ENCODE data around the gene BCORL1.
A peak's percentile ranks its signal among the peaks of the same experiment; 100 is the strongest.

Gene BCORL1

GRCh38 chrX:130066975-130067615, 84.7 kb downstream of the BCORL1 start:
- DNase-seq (ENCODE audit: low spot score): no peak

DNA sequence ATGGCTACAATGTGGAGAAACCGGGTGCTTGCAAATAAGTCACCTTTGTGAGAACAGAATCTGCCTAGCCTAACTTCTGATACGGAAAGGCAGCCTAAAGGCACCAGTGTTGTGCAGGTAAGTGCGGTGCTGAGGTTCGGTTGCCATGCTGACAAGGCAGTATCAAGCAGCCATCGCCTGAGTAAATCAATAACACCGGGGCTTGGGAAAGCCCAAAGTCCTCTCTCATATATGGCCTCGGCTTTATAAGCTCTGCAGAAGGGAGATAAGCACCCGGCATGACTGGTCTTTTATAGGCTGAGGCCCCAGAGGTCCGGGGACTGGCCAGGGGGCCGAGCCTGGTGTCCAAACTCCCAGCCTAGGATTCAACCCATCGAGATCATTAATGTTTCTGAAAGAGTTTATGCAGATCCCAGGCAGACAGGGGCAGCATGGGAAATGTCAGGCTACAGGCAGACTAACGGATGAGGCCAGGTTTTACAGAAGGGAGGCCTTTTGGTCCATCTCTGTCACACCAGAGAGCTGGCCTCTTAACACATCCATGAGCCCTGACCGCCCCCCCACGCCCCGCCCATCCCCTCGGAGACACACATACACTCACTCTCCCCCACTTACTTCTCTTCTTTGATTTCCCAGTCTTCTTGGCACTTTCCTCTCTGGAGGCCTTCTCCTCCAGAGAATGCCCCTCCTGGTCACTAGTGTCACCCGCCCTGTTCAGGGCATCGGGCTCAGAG, 89.3 kb downstream of the BCORL1 start:
- no peak for DNase-seq (ENCODE audit: low spot score)

DNA sequence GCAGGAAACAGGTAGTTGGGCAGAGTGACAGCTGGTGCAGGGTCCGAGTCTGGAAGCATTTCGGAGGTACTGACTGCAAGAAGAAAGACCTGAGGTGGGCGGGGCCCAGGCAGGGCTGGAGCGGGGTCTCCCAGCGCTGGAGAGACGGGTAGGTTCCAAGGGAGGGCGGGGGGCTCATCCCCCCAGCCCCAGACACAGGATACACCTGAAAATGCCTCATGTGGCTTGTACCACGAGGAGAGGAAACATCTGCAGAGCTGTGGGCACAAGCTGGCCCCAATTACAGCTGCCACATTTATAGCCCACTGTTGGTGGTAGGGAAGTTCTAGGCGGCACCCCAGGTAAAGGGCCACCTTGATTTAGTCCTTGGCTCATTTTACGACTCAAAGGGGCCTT, 89.9 kb downstream of the BCORL1 start:
- no peak for DNase-seq (ENCODE audit: low spot score)

GRCh38 chrX:130075777-130076176, 93.3 kb downstream of the BCORL1 start:
- no peak for DNase-seq (ENCODE audit: low spot score)

GRCh38 chrX:130079824-130080406, 97.5 kb downstream of the BCORL1 start:
- DNase-seq (ENCODE audit: low spot score): peak; percentile 72

DNA sequence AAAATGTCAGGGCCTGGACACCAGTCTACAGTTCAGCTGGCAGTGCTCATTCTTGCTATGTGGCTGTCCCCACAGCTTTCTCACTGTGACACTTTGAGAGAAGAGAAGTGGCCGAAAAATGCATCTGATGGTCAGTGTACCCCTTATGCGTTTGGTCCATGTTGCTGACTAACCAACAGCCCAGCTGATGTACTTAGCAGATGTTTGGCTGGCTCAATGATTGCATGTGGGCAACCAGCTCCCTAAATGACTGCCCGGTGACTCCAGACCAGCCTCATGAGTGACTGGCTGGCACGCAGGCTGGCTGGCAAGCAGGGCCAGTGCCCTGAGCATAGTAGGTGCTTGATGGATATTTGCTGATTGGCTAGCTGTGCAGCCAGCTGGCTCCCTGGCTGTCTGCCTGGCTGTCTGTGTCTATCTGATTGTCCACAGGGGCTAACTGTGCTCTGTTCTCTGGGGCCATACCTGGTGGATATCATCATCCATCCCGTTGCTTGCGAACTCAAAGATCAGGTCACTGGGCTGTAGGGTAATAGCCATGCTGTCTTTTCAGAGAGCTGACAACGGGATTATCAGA, 98.4 kb downstream of the BCORL1 start:
- no peak for DNase-seq (ENCODE audit: low spot score)

DNA sequence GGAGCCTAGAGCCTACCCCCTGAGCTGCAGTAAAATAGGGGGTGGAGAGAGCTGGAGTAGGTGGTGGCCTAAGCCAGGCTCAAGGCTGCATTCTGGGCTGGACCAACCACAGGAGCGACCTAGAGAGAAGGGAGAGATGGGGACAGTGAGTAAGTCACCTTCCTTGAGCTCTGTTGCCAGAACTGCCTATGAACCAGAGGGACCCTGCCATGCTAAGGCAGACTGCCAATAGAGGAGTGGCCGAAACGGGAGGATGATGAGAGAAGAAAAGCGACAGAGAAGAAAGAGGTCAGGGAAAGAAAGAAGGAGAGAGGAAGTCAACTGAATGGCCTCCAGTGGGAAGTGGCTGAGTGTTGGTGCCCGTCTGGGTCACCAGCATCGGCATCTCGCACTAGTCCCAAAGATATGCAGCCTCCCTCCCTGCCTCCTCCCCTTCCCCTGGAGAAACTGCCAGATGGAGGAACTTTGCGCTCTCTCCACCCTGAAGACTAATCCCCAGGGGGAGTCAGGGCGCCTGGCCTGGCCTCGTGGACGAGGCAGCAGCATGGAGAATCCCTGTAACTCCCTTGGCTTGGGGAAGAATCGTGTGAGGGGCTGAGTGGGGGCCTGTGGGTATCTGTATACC, 99.1 kb downstream of the BCORL1 start:
- DNase-seq (ENCODE audit: low spot score): no peak

- peak; percentile 91 for DNase-seq (ENCODE audit: low spot score)
Measured at GRCh38 chrX:130082244-130083106, 100.0 kb downstream of the BCORL1 start.

GRCh38 chrX:130083107-130083490, 100.7 kb downstream of the BCORL1 start:
- no peak for DNase-seq (ENCODE audit: low spot score)

DNA sequence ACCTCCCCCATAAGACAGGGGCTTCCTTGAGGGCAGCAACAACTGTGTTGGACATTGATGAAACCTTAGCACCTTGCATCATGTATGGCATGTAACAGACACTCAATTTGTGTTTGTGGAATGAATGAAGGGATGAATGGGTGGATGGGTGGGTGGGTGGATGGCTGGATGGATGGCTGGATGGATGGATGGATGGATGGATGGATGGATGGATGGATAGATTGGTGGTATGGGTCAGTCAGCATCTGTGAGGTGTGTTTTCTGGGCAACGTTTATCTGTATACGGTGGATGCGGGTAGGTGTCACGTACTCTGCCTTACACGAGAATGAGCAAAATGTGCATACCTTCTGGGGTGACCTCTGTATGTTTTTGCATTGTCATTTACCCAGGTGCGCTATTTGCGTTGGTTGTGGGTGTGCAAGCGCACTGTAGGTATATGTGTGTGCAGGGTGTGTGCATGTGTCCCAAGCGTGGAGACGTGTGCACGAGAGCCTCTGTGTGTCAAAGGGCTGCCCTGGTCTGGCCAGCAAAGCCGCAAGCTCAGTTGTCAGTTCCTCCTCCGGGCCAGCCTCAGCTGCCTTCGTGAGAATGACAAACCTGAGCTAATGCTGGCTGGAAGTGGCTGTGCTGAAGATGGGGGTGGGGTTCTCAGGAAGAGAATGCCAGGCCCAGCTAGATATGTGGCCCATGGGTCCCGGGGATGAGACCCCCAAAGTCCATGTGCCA, 101.4 kb downstream of the BCORL1 start:
- peak; percentile 32 for DNase-seq (ENCODE audit: low spot score)

DNA sequence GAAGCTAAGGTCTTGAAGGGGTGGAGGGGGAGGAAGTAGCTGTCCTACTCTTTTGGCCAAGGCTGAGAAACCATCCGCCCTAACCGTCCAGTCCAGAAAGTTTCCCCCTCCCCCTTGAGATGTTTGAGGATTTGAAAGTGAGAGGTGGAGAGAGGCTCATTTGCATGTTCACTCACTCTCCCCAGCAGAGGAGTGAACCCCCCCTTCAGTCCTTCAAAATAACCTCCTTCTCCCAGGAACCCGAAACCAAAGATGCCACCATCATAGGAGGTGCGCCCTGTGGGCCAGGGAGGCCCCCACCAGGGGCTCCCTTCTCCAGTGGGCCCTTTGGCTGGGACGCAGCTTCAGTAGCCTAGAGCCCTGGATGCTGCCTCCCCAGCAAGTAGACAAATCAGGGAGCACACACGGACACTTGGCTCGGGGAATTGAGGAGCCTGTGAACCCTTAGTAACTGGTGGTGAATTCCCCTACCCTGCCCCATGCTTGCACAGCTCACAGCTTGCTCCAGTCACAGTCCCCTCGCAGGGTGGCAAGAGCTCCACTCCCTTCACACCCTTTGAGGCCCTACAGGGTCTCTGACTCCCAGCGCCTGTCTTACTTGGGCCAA, 102.3 kb downstream of the BCORL1 start:
- DNase-seq (ENCODE audit: low spot score): peak; percentile 28

DNA sequence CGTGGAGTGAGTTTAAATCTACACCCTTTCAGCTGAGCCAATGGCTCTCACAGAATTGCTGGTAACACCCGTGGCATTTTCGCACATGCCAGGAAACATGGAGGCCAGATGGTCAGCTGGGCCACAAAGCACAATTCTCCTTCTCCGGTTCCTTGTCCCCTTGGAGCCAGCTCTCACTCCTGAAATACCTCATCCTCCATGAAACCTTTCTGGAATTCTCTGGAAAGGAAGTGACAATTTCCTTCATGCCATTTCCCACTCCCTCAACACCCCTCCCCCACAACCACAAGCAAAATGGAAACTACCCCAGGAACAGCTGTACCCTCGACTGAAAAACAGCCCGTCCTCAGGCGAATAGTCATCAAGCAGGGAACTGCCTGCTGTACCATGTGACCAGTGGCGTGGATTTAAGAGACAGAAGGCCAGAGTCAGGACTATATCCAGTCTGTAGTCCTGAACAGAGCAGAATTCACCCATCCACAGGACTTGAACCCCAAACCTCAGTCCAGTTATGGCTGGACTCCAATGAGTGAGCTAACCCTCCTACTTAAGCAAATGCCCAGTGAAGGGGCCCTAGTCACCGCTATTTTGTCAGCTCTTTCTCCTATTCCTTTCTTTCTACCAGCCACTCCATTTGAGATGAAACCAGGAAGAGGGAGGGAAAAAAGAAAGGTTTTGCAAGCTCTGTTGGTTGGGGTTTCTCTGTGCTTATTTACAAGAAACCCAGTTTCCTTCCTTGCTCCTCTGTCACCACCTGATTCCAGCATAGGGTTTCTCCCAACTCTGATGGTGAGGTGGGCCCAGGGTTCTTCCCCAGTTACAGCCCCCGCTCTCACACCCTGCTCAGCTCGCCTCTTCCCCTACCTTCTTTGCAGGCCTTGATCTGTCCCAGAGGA, 103.4 kb downstream of the BCORL1 start:
- DNase-seq (ENCODE audit: low spot score): peak; percentile 50

- DNase-seq (ENCODE audit: low spot score): peak; percentile 83
Measured at GRCh38 chrX:130086447-130087206, 104.2 kb downstream of the BCORL1 start.

DNA sequence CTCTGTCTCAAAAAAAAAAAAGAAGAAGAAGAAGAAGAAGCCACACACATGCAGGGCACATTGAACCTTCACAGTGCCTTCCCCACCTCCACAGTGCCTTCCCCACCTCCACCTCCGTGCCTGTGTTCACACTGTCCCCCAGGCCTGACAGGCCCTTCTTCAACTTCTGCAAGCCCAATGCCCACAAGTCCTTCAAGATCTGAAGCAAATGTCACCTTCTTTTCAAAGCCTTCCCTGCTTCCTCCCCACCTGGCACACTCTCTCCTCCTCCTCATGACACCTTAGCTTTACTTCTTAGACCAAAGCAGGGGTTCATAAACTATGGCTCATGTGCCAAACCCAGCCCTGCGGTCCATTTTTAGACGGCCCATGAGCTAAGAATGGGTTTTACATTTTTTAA, 107.9 kb downstream of the BCORL1 start:
- DNase-seq (ENCODE audit: low spot score): no peak

DNA sequence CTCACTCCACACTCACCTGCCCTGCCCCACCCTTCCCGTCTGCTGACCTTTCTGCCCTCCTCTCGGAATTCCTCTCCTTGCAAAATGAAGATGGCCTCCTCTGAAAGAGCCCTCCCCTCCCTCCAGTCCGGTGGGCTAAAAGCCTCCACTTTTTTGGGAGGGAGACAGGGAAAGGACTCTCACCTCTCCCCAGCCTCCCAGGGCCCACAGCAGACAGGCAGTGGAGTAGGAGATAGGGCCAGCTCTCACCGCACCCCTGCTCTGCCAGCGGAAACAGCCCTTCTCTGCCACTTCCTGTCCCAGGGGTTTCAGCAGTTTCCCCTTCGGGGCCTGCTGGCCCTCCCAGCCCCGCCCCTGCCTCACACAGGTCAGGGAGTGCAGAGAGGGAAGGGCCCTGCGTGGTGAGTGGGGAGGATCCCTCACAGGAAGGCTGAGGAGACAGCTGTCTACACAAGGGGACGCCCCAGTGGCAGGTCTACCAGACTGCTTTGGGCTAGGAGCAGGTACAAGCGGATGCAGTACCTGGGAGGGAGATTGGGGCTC, 109.6 kb downstream of the BCORL1 start:
- DNase-seq (ENCODE audit: low spot score): peak; percentile 89

DNA sequence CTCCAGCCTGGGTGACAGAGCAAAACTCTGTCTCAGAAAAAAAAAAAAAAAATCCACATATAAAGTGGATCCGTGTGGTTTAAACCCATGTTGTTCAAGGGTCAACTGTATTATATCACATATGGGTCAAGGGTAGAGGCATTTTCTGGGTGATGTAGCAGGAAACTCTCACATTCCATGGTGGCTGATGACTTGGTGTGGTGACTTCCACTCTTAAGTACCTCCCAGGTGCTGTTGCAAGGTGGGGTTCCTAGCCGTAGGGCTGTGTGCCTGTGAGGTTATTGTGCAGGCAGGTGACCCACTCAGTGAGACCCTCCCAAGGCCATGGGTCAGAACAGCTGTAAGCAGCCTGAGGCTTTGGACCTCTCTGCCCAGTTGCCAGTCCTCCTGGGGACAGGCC, 110.8 kb downstream of the BCORL1 start:
- DNase-seq (ENCODE audit: low spot score): no peak

- DNase-seq (ENCODE audit: low spot score): no peak
Measured at GRCh38 chrX:130094696-130095095, 112.3 kb downstream of the BCORL1 start.

DNA sequence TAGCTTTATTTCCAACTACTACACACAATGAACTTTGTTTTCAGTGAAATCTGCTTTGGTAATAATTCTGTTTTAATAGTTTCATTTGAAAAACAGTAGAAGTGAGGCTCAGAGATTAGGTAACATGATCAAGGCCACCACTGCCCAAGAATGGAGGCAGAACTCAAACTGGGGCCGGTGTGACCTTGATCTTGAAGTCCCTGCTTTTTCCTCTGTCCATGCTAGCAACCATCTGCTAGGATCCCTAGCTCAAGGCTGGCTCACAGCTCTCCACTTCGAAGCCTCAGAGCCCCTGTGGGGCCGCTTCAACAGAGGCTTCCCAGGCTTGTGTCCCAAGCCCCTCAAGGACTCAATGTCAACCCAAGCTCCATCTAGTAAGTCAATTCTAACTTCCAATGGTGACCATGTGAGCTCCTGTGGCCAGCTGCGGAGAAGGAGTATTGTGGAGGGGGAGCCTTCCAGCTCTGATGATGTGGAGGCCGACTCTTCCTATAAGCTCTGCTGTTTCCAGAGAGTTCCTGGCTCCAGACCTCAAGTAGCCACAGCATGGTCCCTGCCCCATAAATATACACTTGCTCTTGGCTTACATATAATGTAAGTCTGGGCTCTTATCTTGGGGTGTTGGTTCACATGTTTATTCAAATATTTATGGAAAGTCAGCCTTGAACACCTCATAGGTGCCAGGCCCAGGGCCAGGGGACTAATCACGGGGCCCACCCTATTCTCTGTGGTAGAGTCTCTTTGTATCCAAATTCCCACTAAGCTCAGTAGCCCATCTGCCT, 113.0 kb downstream of the BCORL1 start:
- DNase-seq (ENCODE audit: low spot score): no peak
